ENCODE data around the gene NOXO1.

NOXO1 gene

GRCh38 chr16:1938316-1938715, 43.0 kb downstream of the NOXO1 start:
- no peak for DNase-seq

GRCh38 chr16:1936945-1937479, 44.3 kb downstream of the NOXO1 start:
- DNase-seq, result no peak

- no peak for DNase-seq
Observed at GRCh38 chr16:1933097-1933661, 48.1 kb downstream of the NOXO1 start.

GRCh38 chr16:1932050-1933028, 48.9 kb downstream of the NOXO1 start:
- no peak for DNase-seq

- DNase-seq, result no peak
Observed at GRCh38 chr16:1930338-1930720, 50.9 kb downstream of the NOXO1 start.

GRCh38 chr16:1929578-1930337, 51.5 kb downstream of the NOXO1 start:
- peak; percentile 83 for DNase-seq

- DNase-seq, result no peak
Observed at GRCh38 chr16:1929105-1929504, 52.2 kb downstream of the NOXO1 start.
